PC-9 (cell line): Measurements from ENCODE around the gene ARHGAP22. TPM values are rescaled to one million over a fixed set of nuclear protein-coding genes. Genes with fewer than 3 reads are reported as not detected.
A peak's percentile ranks its signal among the peaks of the same experiment; 100 is the strongest.

Experiments used
- BruUV-seq: library from RNA; stranded (reverse); fragments of 400-500 nt; replicated peaks from 2 replicates; lab custom pipeline; 2021; lab: Mats Ljungman, UMichigan
- CTCF ChIA-PET: fragments of 300-600 bp; sonication (Branson Sonifier 250); formaldehyde crosslinking; loops from one replicate; lab custom pipeline; 2022; ENCODE audit warnings: antibody characterized with exemption; lab: Charles Lee
- POLR2A ChIA-PET: fragments of 300-600 bp; sonication (Branson Sonifier 250); formaldehyde crosslinking; loops from one replicate; lab custom pipeline; 2022; ENCODE audit warnings: antibody characterized with exemption; ENCODE audit not compliant: unreplicated experiment; lab: Charles Lee
- DNase-seq, 2 experiments: peaks; one replicate each; pipeline versions ENCODE4 v3.0.0 to v3.0.0-alpha.2; 2015 to 2022; ENCODE audit warnings: mixed read lengths in 1 of 2
- H2AFZ ChIP-seq: fragments of 200-600 bp; sonication (generic); 2 replicates; pipeline ENCODE4 v1.8.1; 2017; ENCODE audit warnings: antibody characterized with exemption
- H3F3A ChIP-seq: fragments of 200-600 bp; sonication (generic); 2 replicates; pipeline ENCODE4 v1.8.1; 2017; ENCODE audit warnings: antibody characterized with exemption, mild to moderate bottlenecking, low read depth; ENCODE audit not compliant: insufficient read depth
- H3K27ac ChIP-seq: fragments of 200-600 bp; sonication (generic); 2 replicates; pipeline ENCODE4 v1.6.1; 2016; ENCODE audit warnings: mixed run types
- H3K27me3 ChIP-seq: fragments of 200-600 bp; sonication (generic); 2 replicates; pipeline ENCODE4 v1.6.1; 2016; ENCODE audit warnings: low read depth, mixed run types; ENCODE audit not compliant: insufficient read depth
- H3K36me3 ChIP-seq: fragments of 200-600 bp; sonication (generic); 2 replicates; pipeline ENCODE4 v1.6.1; 2016; ENCODE audit warnings: low read depth, mixed run types
- H3K4me1 ChIP-seq: fragments of 200-600 bp; sonication (generic); replicated peaks from 2 replicates; pipeline ENCODE4 v1.6.1; 2016; ENCODE audit warnings: mixed run types; ENCODE audit not compliant: insufficient read depth
- H3K4me2 ChIP-seq: fragments of 200-600 bp; sonication (generic); 2 replicates; pipeline ENCODE4 v1.6.1; 2017; ENCODE audit warnings: mixed run types
- H3K4me3 ChIP-seq: fragments of 200-600 bp; sonication (generic); 2 replicates; pipeline ENCODE4 v1.6.1; 2016; ENCODE audit warnings: mixed run types
- H3K79me2 ChIP-seq: fragments of 200-600 bp; sonication (generic); 2 replicates; pipeline ENCODE4 v1.6.1; 2017; ENCODE audit warnings: low read depth, mixed run types
- H3K9me2 ChIP-seq: fragments of 200-600 bp; sonication (generic); 2 replicates; pipeline ENCODE4 v1.8.1; 2017; ENCODE audit warnings: mild to moderate bottlenecking; ENCODE audit not compliant: insufficient read depth
- H3K9me3 ChIP-seq: fragments of 200-600 bp; sonication (generic); 2 replicates; pipeline ENCODE4 v1.8.1; 2016; ENCODE audit warnings: low read depth; ENCODE audit not compliant: insufficient read depth
- H4K20me1 ChIP-seq: fragments of 200-600 bp; sonication (generic); 2 replicates; pipeline ENCODE4 v1.8.1; 2017; ENCODE audit not compliant: insufficient read depth
- EZH2 ChIP-seq: fragments of 200-600 bp; sonication (generic); IDR thresholded peaks from 2 replicates; pipeline ENCODE4 v1.8.0; 2017; ENCODE audit warnings: antibody characterized with exemption, low read depth
- intact Hi-C: fragments of 100-400 bp; cut with micrococcal nuclease; formaldehyde crosslinking; loops from one replicate; pipeline ENCODE4 v1.10.0; 2022; ENCODE audit not compliant: unreplicated experiment
- total RNA-seq: library from RNA; stranded (reverse); gene quantifications from 2 replicates; pipeline ENCODE4 v1.2.3, GENCODE V29; 2021
- TF ChIP-seq, protein P1 (sequence below): fragments of 200-600 bp; sonication (generic); conservative IDR thresholded peaks from 2 replicates; pipeline ENCODE4 v1.6.1; 2017; ENCODE audit warnings: mixed run types, antibody characterized with exemption, mild to moderate bottlenecking, moderate library complexity

ARHGAP22 gene
- total RNA-seq, 1 experiment from 2014 or later = 4.0 TPM

DNA sequence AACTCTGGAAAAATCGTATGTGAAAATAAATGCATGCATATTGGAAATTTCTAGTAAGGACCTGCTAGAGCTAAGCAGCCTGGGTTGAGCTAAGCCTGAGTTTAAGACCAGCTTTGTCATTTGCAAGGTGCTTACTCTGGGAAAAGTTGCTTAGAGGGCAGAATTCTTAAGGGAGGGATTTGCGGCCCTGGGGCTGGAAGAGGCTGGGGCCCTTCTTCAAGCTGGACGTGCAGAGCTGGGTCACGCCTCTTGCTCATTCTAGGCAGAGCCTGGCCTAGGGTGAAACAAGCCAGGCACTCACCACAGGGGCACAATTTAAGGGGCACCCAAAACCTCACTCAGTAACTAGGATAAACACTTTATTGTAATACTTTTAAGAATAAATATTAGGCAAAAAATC lies 137.2 kb downstream of the ARHGAP22 start:
- Histone ChIP-seq H3K27me3 (no peaks in the 10 kb centered on the region), H3K4me3 (no peak overlapping the region), H3K9me3 (no peaks in the 10 kb centered on the region), H3K79me2 (no peaks in the 10 kb centered on the region), H3K9me2 (no peaks in the 10 kb centered on the region), H3K4me2 (no peak overlapping the region), H3K4me1 (no peaks in the 10 kb centered on the region), H4K20me1 (no peaks in the 10 kb centered on the region), H3K36me3 (no peaks in the 10 kb centered on the region), H2AFZ (no peak overlapping the region), H3F3A (no peaks in the 10 kb centered on the region), H3K27ac (no peak overlapping the region)
- BruUV-seq = no TSS peak
- no peak for DNase-seq
- no peak for TF ChIP-seq EZH2
- TF ChIP-seq, protein P1, sequence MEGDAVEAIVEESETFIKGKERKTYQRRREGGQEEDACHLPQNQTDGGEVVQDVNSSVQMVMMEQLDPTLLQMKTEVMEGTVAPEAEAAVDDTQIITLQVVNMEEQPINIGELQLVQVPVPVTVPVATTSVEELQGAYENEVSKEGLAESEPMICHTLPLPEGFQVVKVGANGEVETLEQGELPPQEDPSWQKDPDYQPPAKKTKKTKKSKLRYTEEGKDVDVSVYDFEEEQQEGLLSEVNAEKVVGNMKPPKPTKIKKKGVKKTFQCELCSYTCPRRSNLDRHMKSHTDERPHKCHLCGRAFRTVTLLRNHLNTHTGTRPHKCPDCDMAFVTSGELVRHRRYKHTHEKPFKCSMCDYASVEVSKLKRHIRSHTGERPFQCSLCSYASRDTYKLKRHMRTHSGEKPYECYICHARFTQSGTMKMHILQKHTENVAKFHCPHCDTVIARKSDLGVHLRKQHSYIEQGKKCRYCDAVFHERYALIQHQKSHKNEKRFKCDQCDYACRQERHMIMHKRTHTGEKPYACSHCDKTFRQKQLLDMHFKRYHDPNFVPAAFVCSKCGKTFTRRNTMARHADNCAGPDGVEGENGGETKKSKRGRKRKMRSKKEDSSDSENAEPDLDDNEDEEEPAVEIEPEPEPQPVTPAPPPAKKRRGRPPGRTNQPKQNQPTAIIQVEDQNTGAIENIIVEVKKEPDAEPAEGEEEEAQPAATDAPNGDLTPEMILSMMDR = no peak
- ChIA-PET CTCF (no interaction called here), POLR2A (no interaction called here)
- intact Hi-C loops = no loop called here

DNA sequence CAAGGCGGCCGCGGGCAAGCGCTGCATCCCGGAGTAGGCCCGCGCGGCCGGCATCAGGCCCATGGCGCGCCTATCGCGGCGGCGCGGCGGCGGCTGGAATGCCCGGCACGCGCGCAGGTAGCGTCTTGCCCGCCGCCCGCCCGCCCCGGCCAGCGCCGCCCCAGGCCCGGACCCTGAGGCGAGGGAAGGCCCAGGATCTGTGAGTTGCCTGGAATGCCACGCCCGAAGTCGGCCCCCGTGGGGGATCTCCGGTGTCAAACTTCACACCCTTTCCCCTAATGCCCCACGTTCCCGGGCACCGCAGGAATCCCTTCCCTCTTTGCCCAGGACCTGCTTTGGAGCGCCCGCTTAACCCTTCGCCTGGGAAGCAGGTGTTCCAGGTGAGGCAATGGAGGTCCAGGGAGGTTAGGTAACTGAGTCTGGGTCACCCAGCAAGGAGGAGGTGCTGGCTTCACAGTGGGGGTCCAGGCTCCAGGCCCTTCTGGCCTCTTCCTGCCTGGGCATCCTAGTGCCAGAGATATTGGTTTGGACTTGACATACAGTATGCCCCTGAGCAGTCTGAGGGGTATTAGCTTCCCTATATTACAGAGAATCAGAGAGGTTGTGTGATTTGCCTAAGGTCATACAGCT lies 138.1 kb downstream of the ARHGAP22 start:
- no peak overlapping the region for H3K27ac ChIP-seq
- H3K4me2 ChIP-seq = no peak overlapping the region
- POLR2A ChIA-PET = no interaction called here

DNA sequence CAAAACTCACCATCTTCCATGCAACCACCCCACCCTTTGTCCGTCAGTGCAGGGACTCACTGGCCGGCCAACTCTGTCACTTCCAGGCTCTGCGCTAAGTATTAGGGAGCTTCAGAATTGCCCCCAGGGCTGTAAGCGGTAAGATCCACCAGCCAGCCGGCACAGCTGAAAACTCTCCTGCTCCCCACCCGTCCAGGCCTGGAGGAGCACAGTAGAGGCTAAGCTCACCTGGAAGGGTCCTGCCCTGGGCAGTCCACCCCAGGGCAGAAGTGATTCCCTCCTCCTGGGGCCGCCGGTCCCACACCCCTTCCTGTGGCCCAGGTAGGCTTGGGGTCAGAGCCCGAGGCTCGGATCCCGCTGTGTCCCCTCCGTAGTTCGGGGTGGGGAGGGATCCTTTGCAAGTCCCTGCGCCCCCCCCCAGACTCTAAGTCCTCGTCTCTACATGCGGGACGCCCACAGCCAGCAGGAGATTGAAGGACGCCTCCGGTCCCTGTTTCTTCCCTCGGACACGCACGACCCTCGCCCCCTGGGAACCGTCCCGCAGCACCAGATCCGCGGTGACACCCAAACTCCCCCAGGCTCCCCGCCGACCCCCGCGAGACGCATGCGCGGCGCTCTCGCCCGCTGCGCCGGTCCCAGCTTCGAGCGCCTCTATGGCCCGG lies 138.9 kb downstream of the ARHGAP22 start:
- Histone ChIP-seq H3K79me2 (no peaks in the 10 kb centered on the region), H3F3A (no peaks in the 10 kb centered on the region), H3K4me2 (no peak overlapping the region), H3K9me3 (no peaks in the 10 kb centered on the region), H3K9me2 (no peaks in the 10 kb centered on the region), H2AFZ (no peak overlapping the region), H3K27ac (no peak overlapping the region), H3K4me3 (no peak overlapping the region), H3K27me3 (no peaks in the 10 kb centered on the region), H3K36me3 (no peaks in the 10 kb centered on the region), H4K20me1 (no peaks in the 10 kb centered on the region), H3K4me1 (no peaks in the 10 kb centered on the region)
- TF ChIP-seq, protein P1 = no peak
- TF ChIP-seq EZH2 = no peak
- intact Hi-C loops = no loop called here
- CTCF ChIA-PET = interaction anchor here (0.5 to 0.6 kb wide), 2 partner anchors 38 to 47 kb away, joined by 3 to 7 read pairs; no protein-coding TSS in a partner anchor
- POLR2A ChIA-PET = no interaction called here
- no TSS peak for BruUV-seq
- no peak for DNase-seq

More for the DNA sequence above, 138.1 kb downstream of the ARHGAP22 start:
- H3K4me3 ChIP-seq = no peak overlapping the region
- H3K9me3 ChIP-seq = no peaks in the 10 kb centered on the region
- no peak overlapping the region for H2AFZ ChIP-seq
- BruUV-seq = no TSS peak
- no peaks in the 10 kb centered on the region for H3K36me3 ChIP-seq
- intact Hi-C loops = no loop called here
- TF ChIP-seq, protein P1 = no peak
- no peak for TF ChIP-seq EZH2
- CTCF ChIA-PET = no interaction called here
- no peaks in the 10 kb centered on the region for H3F3A ChIP-seq
- no peaks in the 10 kb centered on the region for H3K4me1 ChIP-seq
- H3K27me3 ChIP-seq = no peaks in the 10 kb centered on the region
- peak in 1 of 2 experiments; percentile 54 for DNase-seq
- H4K20me1 ChIP-seq = no peaks in the 10 kb centered on the region
- no peaks in the 10 kb centered on the region for H3K9me2 ChIP-seq
- no peaks in the 10 kb centered on the region for H3K79me2 ChIP-seq
